Subcutaneous adipose tissue (tissue), 4 donors: ENCODE data around the gene TSTD2. TPM values are rescaled to one million over a fixed set of nuclear protein-coding genes. Genes with fewer than 3 reads are reported as not detected.

Experiments
- total RNA-seq, 4 donors: library from RNA; depleted of rRNA; stranded (reverse); fragments of >200 nt; gene quantifications; one replicate each; pipeline ENCODE4 v1.1.0, GENCODE V29; 2016
- TF ChIP-seq, protein P1 (sequence below): fragments of 450-650 bp; IDR thresholded peaks from one replicate; pipeline ENCODE4 v1.5.1; 2016; ENCODE audit warnings: low read depth, mild to moderate bottlenecking, control low read depth, antibody characterized with exemption, moderate library complexity

Gene TSTD2
- total RNA-seq, 4 donors from 2014 or later: 15.1 to 31.3 (median 17.1) TPM

DNA sequence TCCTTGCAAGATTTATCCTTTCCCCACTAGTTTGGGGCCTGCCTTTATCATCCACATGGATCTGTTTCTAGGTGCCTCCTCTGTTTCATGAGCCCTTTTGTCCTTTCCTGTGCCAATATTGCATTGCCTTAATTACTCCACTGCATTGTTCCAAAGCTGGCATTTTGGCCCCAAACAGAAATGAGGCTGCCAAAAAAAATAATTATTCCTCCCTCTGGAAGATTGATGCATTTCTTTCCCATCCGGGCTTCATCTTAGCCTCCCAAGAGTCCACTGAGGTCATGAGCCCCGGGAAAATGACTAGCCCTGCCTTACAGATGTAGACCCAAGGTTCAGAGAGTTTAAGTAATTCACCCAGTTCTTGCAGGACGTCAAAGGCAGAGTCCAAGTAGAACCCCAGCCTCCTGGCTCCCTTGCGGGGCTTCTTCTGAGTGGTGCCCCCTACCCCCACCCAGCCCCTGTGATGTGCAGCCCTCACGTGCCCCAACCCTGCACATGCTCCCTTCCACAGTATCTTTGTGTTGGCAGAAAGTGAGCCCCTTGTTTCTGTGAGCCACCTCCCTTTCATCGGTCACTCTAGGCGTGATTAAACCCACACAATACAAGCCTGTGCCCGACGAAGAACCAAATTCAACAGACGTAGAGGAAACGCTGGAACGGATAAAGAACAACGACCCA is 69.6 kb downstream of the TSTD2 start:
- TF ChIP-seq, protein P1, sequence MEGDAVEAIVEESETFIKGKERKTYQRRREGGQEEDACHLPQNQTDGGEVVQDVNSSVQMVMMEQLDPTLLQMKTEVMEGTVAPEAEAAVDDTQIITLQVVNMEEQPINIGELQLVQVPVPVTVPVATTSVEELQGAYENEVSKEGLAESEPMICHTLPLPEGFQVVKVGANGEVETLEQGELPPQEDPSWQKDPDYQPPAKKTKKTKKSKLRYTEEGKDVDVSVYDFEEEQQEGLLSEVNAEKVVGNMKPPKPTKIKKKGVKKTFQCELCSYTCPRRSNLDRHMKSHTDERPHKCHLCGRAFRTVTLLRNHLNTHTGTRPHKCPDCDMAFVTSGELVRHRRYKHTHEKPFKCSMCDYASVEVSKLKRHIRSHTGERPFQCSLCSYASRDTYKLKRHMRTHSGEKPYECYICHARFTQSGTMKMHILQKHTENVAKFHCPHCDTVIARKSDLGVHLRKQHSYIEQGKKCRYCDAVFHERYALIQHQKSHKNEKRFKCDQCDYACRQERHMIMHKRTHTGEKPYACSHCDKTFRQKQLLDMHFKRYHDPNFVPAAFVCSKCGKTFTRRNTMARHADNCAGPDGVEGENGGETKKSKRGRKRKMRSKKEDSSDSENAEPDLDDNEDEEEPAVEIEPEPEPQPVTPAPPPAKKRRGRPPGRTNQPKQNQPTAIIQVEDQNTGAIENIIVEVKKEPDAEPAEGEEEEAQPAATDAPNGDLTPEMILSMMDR: no peak

DNA sequence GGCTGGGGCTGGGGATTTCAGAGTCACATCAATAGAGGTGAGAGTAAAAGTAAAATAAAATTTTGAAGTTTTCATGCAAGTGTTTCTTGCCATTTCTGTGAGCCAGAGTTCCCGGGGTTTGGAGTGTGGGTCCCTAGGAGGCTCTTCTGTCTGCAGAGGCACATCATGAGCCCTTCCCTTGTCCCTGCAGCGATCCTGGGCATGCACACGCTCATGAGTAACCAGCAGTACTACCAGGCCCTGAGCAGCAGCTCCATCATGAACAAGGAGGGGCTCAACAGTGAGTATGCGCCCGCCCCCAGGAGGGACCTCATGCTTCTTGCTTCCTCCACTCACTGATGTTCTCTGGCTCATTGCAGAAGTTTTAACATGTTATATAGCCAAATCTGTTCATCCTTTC is 70.6 kb downstream of the TSTD2 start:
- TF ChIP-seq, protein P1: no peak

DNA sequence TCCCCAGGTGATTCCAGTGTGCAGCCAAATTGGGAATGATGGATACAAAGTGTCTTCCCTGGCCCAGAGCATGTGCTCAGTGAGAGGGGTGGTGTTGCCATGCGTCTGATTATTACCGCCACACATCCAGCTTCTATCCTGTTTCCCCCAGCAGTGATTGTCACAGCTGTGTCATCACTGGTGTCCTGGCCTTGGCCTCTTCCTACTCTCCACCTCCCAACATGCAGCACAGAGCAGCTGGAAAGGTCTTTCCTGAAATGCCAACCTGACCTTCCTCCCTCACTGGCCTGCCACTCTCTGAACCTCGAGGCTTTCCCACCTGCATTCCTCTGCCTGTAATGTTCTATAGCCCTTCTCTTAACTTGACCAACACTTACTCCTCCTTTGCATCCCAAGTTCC is 71.7 kb downstream of the TSTD2 start:
- TF ChIP-seq, protein P1: no peak

DNA sequence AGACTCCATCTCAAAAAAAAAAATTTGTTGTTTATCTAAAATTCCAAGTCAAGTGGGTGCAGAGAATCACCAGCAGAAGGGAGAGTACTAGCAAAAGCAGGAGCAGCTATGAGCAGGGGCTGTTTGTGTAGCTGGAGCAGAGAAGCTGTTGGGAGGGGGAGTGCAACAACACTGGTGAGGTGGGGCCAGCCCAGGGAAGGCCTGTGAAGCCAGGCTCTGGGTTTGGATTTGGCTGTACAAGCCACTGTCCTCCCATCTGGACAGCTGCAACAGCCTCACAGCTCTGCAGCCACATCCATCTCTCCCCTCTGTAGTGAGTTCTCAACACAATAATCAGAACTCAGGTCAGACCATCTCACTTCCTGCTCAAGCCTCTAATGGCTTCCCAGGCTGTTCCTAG is 72.3 kb downstream of the TSTD2 start:
- TF ChIP-seq, protein P1: no peak

DNA sequence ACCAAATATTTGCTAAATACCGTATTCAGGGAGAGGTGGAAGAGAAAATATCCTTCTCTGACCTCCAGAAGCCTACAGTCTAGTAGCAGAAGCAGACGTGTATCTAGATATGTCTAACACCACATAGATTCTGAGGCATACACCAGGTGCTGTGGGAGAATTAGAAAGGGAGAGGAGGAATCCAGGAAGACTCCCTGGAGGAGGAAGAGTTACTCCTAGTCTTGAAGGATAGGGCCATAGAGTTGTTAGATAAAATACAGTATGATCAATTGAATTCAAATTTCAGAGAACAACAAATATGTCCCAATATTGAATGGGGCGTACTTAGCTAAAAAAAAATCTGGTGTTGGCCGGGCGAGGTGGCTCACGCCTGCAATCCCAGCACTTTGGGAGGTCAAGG is 73.0 kb downstream of the TSTD2 start:
- TF ChIP-seq, protein P1: no peak

DNA sequence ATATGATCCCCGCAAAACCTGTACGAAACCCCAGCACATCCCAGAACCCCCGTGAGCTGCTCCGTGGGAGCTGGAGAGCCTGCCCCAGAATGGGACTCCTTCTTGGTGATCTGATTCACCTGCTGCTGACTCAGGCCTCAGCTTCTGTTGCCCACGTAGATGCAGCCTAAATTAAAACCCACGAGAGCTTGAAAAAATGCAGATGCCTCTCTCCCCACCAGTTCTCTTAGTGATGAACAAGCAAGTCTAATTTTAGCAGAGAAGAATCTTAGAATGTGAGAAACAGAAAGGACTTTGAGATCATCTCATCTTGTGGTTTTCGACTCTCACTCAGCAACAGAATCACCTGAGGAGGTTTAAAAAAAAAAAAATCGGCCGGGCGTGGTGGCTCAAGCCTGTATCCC is 74.1 kb downstream of the TSTD2 start:
- TF ChIP-seq, protein P1: no peak

DNA sequence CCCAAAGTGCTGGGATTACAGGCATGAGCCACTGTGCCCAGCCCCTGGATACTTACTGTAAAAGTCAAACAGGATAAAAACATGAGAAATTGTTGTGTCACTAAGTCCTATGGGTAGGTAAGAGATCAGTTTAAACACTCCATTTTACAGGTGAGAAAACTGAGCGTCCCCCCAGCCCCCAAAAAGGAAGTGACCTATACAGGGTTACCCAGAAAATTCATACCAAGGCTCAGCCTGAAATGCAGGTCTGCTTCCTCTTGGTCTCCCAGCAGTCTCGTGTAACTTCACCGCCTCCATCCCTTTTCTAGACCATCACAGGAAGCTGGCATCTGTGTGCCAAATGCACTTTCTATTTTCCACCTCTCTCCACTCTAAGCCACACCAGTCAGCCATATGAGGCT is 74.5 kb downstream of the TSTD2 start:
- TF ChIP-seq, protein P1: no peak
